SU-DHL-6 (cell line): ENCODE results near the gene CYB5B.

ENCODE experiments used
- H2AFZ ChIP-seq: fragments of 200-600 bp; sonication (generic); 2 replicates; pipeline ENCODE4 v1.6.1; 2014; ENCODE audit warnings: low read depth, mild to moderate bottlenecking, moderate library complexity, mixed read lengths, antibody characterized with exemption, low read length; ENCODE audit not compliant: severe bottlenecking
- H3F3A ChIP-seq: fragments of 200-600 bp; shearing (Covaris generic); 2 replicates; pipeline ENCODE4 v1.6.0; 2016; ENCODE audit warnings: antibody characterized with exemption, mild to moderate bottlenecking; ENCODE audit not compliant: insufficient read depth
- H3K27ac ChIP-seq: fragments of 200-600 bp; sonication (generic); 2 replicates; pipeline ENCODE4 v1.5.1; 2016; ENCODE audit warnings: low read depth, mild to moderate bottlenecking, low read length, moderate library complexity, mixed read lengths
- H3K27me3 ChIP-seq: fragments of 200-600 bp; sonication (generic), shearing (Covaris generic); 2 replicates; pipeline ENCODE4 v1.6.0; 2014; ENCODE audit warnings: mild to moderate bottlenecking, low read length
- H3K36me3 ChIP-seq: fragments of 200-600 bp; sonication (generic); 2 replicates; pipeline ENCODE4 v1.6.1; 2014; ENCODE audit warnings: mild to moderate bottlenecking, low read length, mixed read lengths
- H3K4me2 ChIP-seq: fragments of 300-600, 200-600 bp; shearing (Covaris generic), sonication (generic); 2 replicates; pipeline ENCODE4 v1.6.0; 2014; ENCODE audit warnings: low read length, low read depth, mild to moderate bottlenecking; ENCODE audit not compliant: poor library complexity, severe bottlenecking
- H3K4me3 ChIP-seq: fragments of 200-600 bp; sonication (generic); 2 replicates; pipeline ENCODE4 v1.5.1; 2014; ENCODE audit warnings: antibody characterized with exemption, low read length, mild to moderate bottlenecking, mixed read lengths; ENCODE audit not compliant: insufficient read depth, poor library complexity, severe bottlenecking
- H3K79me2 ChIP-seq: fragments of 200-600 bp; sonication (generic); 2 replicates; pipeline ENCODE4 v1.6.1; 2014; ENCODE audit warnings: mild to moderate bottlenecking, low read length, moderate library complexity; ENCODE audit not compliant: insufficient read depth
- H3K9ac ChIP-seq: fragments of 200-600 bp; sonication (generic); 2 replicates; pipeline ENCODE4 v1.7.0; 2014; ENCODE audit warnings: mild to moderate bottlenecking, low read length
- H3K9me2 ChIP-seq: fragments of 200-600 bp; sonication (generic); replicated peaks from 2 replicates; pipeline ENCODE4 v1.6.1; 2014; ENCODE audit warnings: low read length; ENCODE audit not compliant: insufficient read depth
- H3K9me3 ChIP-seq: fragments of 200-600 bp; sonication (generic); 2 replicates; pipeline ENCODE4 v1.6.1; 2014; ENCODE audit warnings: low read length, mixed read lengths; ENCODE audit not compliant: insufficient read depth
- H4K20me1 ChIP-seq: fragments of 200-600 bp; sonication (generic); 2 replicates; pipeline ENCODE4 v1.6.1; 2014; ENCODE audit warnings: low read depth, mild to moderate bottlenecking, antibody characterized with exemption, low read length, moderate library complexity, mixed read lengths
- CTCF ChIP-seq: fragments of 200-600 bp; sonication (generic); IDR thresholded peaks from one replicate; pipeline ENCODE4 v1.5.1; 2017; ENCODE audit warnings: antibody characterized with exemption, mild to moderate bottlenecking, low read length, moderate library complexity; ENCODE audit not compliant: insufficient read depth, poor library complexity, severe bottlenecking
- EZH2phosphoT487 ChIP-seq: fragments of 200-600 bp; sonication (generic), shearing (Covaris generic); conservative IDR thresholded peaks from 2 replicates; pipeline ENCODE4 v1.6.1; 2018; ENCODE audit warnings: mild to moderate bottlenecking, antibody characterized with exemption, low read length, moderate library complexity, mixed read lengths

Gene CYB5B

GRCh38 chr16:69444873-69445517 is 20.6 kb downstream of the CYB5B start:
- no peak overlapping the region for H3K27ac ChIP-seq
- no peaks in the 10 kb centered on the region for H3K9me3 ChIP-seq
- no peak for TF ChIP-seq CTCF
- H2AFZ ChIP-seq = no peak overlapping the region
- H3K36me3 ChIP-seq = peaks cover 23% of the 10 kb centered on the region; the same call in 1 of the 2 replicates
- H3K79me2 ChIP-seq = peaks cover 65% of the 10 kb centered on the region
- H3K4me2 ChIP-seq = peak overlapping the region; percentile 9
- no peak overlapping the region for H3K9ac ChIP-seq
- peaks cover 3% of the 10 kb centered on the region for H4K20me1 ChIP-seq
- H3F3A ChIP-seq = no peaks in the 10 kb centered on the region
- no peak overlapping the region for H3K4me3 ChIP-seq
- H3K9me2 ChIP-seq = no peaks in the 10 kb centered on the region
- H3K27me3 ChIP-seq = no peaks in the 10 kb centered on the region

GRCh38 chr16:69448470-69449193 is 24.2 kb downstream of the CYB5B start:
- Histone ChIP-seq H3K27me3 (no peaks in the 10 kb centered on the region), H3F3A (no peaks in the 10 kb centered on the region), H3K4me2 (no peak overlapping the region), H3K36me3 (peaks cover 23% of the 10 kb centered on the region; the same call in 1 of the 2 replicates), H3K27ac (no peak overlapping the region), H3K9me2 (no peaks in the 10 kb centered on the region), H3K79me2 (peaks cover 30% of the 10 kb centered on the region), H2AFZ (no peak overlapping the region), H3K9me3 (no peaks in the 10 kb centered on the region), H3K4me3 (no peak overlapping the region), H4K20me1 (no peaks in the 10 kb centered on the region; the same call in 1 of the 2 replicates), H3K9ac (no peak overlapping the region)
- no peak for TF ChIP-seq EZH2phosphoT487
- no peak for TF ChIP-seq CTCF

DNA sequence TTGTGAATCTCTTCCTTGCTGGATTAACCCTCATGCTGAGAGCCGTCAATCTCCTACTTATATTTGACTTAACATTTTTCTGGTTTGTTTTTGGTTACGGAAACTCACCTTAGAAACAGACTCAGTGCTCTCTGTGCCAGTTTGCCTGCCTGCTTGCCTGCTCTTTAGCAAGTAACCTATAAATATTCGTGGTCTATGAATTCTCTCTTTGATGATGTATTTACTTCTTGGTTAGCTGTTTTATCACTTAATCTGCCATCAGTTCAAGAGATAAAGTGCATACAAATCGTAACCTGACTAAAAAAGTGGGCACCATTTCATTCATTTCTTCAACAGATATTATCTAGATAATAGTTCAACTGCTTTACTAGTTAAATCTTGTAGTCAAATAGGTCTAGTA is 26.7 kb downstream of the CYB5B start:
- TF ChIP-seq EZH2phosphoT487 (no peak), CTCF (no peak)
- Histone ChIP-seq H3K36me3 (peaks cover 30% of the 10 kb centered on the region; the same call in 1 of the 2 replicates), H3K27ac (no peak overlapping the region), H3K4me2 (no peak overlapping the region), H3K4me3 (no peak overlapping the region), H2AFZ (no peak overlapping the region), H3K79me2 (peaks cover 5% of the 10 kb centered on the region; the same call in 1 of the 2 replicates), H3F3A (no peaks in the 10 kb centered on the region), H3K9ac (no peak overlapping the region), H3K9me3 (no peaks in the 10 kb centered on the region), H3K9me2 (no peaks in the 10 kb centered on the region), H3K27me3 (no peaks in the 10 kb centered on the region), H4K20me1 (no peaks in the 10 kb centered on the region)
